ENCODE measurements around the gene ZMAT3.
"Not testable (repeated sequence)": the region's sequence is repeated elsewhere in the genome, so short reads cannot be mapped to it uniquely, and the experiment has no call there.

The ZMAT3 gene, protein sequence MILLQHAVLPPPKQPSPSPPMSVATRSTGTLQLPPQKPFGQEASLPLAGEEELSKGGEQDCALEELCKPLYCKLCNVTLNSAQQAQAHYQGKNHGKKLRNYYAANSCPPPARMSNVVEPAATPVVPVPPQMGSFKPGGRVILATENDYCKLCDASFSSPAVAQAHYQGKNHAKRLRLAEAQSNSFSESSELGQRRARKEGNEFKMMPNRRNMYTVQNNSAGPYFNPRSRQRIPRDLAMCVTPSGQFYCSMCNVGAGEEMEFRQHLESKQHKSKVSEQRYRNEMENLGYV

DNA sequence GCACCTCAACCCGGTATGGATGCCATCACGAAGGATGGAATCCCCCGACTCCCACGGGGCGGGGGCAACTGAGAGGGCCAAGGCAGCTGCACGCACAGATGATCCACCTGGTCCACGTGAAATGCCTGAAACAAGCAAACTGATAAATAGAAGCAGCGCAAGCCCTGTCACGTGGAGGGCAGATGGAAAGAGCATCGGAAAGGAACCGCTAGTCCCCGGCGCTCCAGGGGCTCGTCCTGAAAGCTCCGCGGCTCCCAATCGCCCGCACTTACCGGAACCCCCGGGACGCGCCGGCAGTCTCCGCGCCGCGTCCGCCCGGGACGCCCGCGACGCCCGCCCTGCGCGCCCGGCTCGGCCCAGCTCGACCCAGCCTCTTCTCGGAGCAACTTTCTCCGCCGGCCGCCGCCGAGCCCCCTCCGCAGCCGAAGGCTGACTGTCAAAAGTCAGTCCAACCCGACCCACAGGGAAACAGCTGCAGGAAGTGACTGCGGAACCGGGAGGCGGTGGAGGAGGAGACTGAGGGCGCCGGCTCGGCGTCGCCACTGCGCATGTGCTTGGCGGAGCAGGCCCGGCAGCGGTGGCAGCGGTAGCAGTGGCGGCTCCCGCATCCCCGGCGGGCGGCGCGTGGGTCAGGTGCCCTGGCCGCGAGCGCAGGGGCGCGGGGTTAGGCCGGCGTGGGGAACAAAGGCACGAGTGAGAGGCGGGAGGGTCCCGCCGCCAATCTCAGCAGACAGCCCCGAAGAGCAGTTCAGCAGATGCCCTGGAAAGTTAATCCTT, at the start of gene ZMAT3:
Gene ZMAT3 (minus strand): TSS at position 487 of the 777 bp plus-strand sequence. CDS start 4,057 bp downstream, outside the sequence.
- peak within 1 kb of the TSS; percentile 69 for H3K27ac ChIP-seq
- peak; percentile 81 for TF ChIP-seq ZFX (IDR thresholded peaks at IDR 0.05)
- TF ChIP-seq CTCF (conservative IDR thresholded peaks at IDR 0.05): no peak; the same call in 1 of the 2 replicates

GRCh38 chr3:179116816-179117215, 45.2 kb upstream of the ZMAT3 start:
- TF ChIP-seq ZFX (IDR thresholded peaks at IDR 0.05) (no peak), CTCF (conservative IDR thresholded peaks at IDR 0.05) (no peak)
- no peak overlapping the region for H3K27ac ChIP-seq

GRCh38 chr3:179115444-179115843, 43.8 kb upstream of the ZMAT3 start:
- not testable (repeated sequence) for H3K27ac ChIP-seq

DNA sequence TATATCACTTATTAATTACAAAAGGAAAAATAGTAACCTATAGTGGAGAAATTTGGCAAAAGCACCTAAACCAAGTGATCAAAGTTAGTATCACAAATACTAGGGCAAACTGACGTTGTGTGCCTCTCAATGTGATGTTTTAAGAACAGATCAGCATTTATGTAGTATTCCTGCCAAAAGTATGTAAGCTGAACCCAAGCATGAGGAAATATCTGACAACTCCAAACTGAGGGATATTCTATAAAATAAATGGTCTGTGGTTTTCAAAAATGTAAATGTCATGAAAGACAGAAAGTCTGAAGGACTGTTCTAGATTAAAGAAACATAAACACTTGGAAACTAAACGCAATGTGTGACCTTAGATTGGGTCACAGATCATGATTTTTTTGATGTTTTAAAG, 42.3 kb upstream of the ZMAT3 start:
- TF ChIP-seq ZFX (IDR thresholded peaks at IDR 0.05) (no peak), CTCF (conservative IDR thresholded peaks at IDR 0.05) (no peak)

GRCh38 chr3:179108086-179108485, 36.5 kb upstream of the ZMAT3 start:
- H3K27ac ChIP-seq: no peak overlapping the region
- no peak for TF ChIP-seq ZFX (IDR thresholded peaks at IDR 0.05)

More for the DNA sequence above, 42.3 kb upstream of the ZMAT3 start:
- no peak overlapping the region for H3K27ac ChIP-seq

GRCh38 chr3:179107617-179108016, 36.0 kb upstream of the ZMAT3 start:
- H3K27ac ChIP-seq: no peak overlapping the region
- TF ChIP-seq CTCF (conservative IDR thresholded peaks at IDR 0.05) (no peak), ZFX (IDR thresholded peaks at IDR 0.05) (no peak)

DNA sequence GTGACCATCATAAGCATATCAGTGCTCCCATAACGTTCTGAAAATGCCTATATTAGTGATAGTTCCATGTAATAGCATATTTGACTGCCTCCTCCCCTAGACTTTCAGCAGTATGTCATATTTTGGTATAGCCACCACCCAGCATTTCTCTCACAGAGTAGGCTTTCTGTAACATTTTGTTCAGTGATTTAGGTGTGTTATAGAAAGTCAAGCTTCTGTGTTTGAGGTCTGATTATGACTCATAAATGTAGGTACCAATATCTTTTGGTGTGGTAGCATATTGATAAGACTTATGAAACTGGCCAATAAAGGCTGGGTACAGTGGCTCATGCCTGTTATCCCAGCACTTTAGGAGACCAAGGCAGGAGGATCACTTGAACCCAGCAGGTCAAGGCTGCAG, 34.3 kb upstream of the ZMAT3 start:
- TF ChIP-seq ZFX (IDR thresholded peaks at IDR 0.05) (no peak), CTCF (conservative IDR thresholded peaks at IDR 0.05) (no peak)
- no peak overlapping the region for H3K27ac ChIP-seq

DNA sequence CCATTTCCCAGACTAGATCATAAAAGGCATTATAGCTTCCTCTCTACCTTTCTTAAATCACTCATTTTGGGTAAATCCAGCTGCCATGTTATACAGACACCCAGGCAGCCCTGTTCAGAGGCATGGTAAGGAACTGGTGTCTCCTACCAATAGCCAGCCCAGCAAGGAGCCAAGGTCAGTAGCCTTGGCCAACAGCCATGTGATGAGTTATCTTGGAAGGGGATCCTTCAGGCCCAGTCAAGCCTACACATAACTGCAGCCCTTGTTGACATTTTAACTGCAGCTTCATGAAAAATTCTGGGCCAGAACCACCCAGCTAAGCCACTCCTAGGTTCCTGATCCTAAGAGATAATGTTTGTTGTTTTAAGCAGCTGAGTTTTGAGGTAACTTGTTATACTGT, 29.0 kb upstream of the ZMAT3 start:
- TF ChIP-seq CTCF (conservative IDR thresholded peaks at IDR 0.05) (no peak), ZFX (IDR thresholded peaks at IDR 0.05) (no peak)
- no peak overlapping the region for H3K27ac ChIP-seq
